Measurements from ENCODE around the gene KCNMA1.
A peak's percentile ranks its signal among the peaks of the same experiment; 100 is the strongest.

The KCNMA1 gene

GRCh38 chr10:77036276-77036675 is 601.3 kb downstream of the KCNMA1 start:
- DNase-seq (ENCODE audit: low read depth): no peak

- no peak for DNase-seq (ENCODE audit: low read depth)
Observed at GRCh38 chr10:77034795-77035194, 602.8 kb downstream of the KCNMA1 start.

- no peak for DNase-seq (ENCODE audit: low read depth)
Observed at GRCh38 chr10:77034240-77034639, 603.4 kb downstream of the KCNMA1 start.

GRCh38 chr10:77032188-77032570 is 605.4 kb downstream of the KCNMA1 start:
- DNase-seq (ENCODE audit: low read depth): no peak

GRCh38 chr10:77031531-77032187 is 605.9 kb downstream of the KCNMA1 start:
- no peak for DNase-seq (ENCODE audit: low read depth)

- no peak for DNase-seq (ENCODE audit: low read depth)
Observed at GRCh38 chr10:77030974-77031373, 606.6 kb downstream of the KCNMA1 start.

GRCh38 chr10:77029777-77030717 is 607.6 kb downstream of the KCNMA1 start:
- DNase-seq (ENCODE audit: low read depth): no peak

- DNase-seq (ENCODE audit: low read depth): no peak
Observed at GRCh38 chr10:77028042-77028441, 609.6 kb downstream of the KCNMA1 start.

- DNase-seq (ENCODE audit: low read depth): peak; percentile 81
Observed at GRCh38 chr10:77027576-77027975, 610.0 kb downstream of the KCNMA1 start.

- DNase-seq (ENCODE audit: low read depth): no peak
Observed at GRCh38 chr10:77027141-77027540, 610.5 kb downstream of the KCNMA1 start.

GRCh38 chr10:77026148-77026547 is 611.5 kb downstream of the KCNMA1 start:
- no peak for DNase-seq (ENCODE audit: low read depth)

- no peak for DNase-seq (ENCODE audit: low read depth)
Observed at GRCh38 chr10:77024461-77024860, 613.1 kb downstream of the KCNMA1 start.

- DNase-seq (ENCODE audit: low read depth): no peak
Observed at GRCh38 chr10:77023396-77023795, 614.2 kb downstream of the KCNMA1 start.

GRCh38 chr10:77022671-77023070 is 614.9 kb downstream of the KCNMA1 start:
- no peak for DNase-seq (ENCODE audit: low read depth)

- no peak for DNase-seq (ENCODE audit: low read depth)
Observed at GRCh38 chr10:77021966-77022490, 615.6 kb downstream of the KCNMA1 start.

GRCh38 chr10:77020426-77021040 is 617.1 kb downstream of the KCNMA1 start:
- no peak for DNase-seq (ENCODE audit: low read depth)

- no peak for DNase-seq (ENCODE audit: low read depth)
Observed at GRCh38 chr10:77016855-77017254, 620.8 kb downstream of the KCNMA1 start.

- DNase-seq (ENCODE audit: low read depth): no peak
Observed at GRCh38 chr10:77016278-77016815, 621.3 kb downstream of the KCNMA1 start.

- DNase-seq (ENCODE audit: low read depth): no peak
Observed at GRCh38 chr10:77015360-77015759, 622.2 kb downstream of the KCNMA1 start.

GRCh38 chr10:77012812-77013500 is 624.7 kb downstream of the KCNMA1 start:
- DNase-seq (ENCODE audit: low read depth): no peak

- DNase-seq (ENCODE audit: low read depth): no peak
Observed at GRCh38 chr10:77011874-77012811, 625.5 kb downstream of the KCNMA1 start.

Measured in CMK (cell line).